GM19452 (cell line): Measurements from ENCODE around the gene FAM83E.
"Not testable (repeated sequence)": the region's sequence is repeated elsewhere in the genome, so short reads cannot be mapped to it uniquely, and the experiment has no call there.

Source experiments
- ATAC-seq: cut with Tn5 transposase; IDR thresholded peaks from one replicate; pipeline ENCODE4 v1.9.1; 2021; ENCODE audit not compliant: unreplicated experiment

FAM83E gene

GRCh38 chr19:48578891-48579290 lies 36.0 kb downstream of the FAM83E start:
- ATAC-seq, result no peak

DNA sequence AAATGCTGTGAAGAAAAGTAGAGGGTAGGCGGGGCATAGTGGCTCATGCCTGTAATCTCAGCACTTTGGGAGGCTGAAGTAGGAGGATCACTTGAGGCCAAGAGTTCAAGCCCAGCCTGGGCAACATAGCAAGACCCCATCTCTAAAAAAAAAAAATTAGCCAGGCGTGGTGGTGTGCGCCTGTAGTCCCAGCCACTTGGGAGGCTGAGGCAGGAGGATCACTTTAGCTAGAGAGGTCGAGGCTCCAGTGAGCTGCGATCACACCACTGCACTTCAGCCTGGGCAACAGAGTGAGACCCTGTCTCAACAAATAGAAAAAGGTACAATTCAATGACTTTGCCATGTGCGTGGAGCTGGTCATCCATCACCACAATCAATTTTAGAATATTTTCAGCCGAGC lies 37.0 kb downstream of the FAM83E start:
- ATAC-seq, result not testable (repeated sequence)

DNA sequence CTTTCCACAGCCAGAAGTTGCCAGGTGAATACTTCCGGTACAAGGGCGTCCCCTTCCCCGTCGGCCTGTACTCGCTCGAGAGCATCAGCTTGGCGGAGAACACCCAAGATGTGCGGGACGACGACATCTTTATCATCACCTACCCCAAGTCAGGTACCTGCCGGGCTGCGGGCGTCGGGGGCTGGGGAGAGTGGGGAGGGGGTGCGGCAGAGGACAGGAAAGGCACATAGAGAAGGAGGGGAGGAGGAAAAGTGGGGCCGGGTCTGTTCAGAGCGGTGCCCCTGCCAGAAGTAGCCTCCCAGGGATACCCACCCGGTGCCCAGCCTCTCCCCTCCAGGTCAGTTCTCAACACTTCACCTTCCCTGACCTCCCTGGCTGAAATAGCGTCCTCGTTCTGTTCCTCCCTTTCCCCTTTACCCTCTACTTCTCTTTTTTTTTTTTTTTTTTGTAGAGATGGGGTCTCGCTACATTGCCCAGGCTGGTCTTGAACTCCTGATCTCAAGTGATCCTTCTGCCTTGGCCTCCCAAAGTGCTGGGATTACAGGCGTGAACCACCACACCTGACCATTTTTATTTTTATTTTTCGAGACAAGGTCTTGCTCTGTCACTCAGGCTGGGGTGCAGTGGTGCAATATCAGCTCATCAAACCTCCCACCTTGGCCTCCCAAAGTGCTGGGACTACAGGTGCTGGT lies 38.8 kb downstream of the FAM83E start:
- no peak for ATAC-seq

DNA sequence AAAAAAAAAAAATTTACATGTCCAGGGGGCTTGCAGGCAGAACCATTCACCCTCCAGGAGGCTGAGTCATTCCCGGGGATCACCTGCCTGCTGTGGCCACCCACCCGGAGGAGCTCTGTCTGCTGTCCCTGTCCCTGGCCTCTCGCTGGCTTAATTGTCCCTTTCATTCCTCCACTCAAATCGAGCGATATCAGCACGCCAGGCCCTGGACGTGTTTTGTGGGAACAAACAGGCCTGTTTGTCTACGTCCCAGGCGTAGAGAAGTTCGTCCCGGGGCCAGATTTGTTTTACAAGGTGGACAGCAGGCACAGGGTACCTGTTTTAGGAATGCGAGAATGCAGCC lies 41.7 kb downstream of the FAM83E start:
- ATAC-seq, result no peak

- ATAC-seq, result no peak
Measured at GRCh38 chr19:48571378-48572162, 43.3 kb downstream of the FAM83E start.

GRCh38 chr19:48569814-48570213 lies 45.1 kb downstream of the FAM83E start:
- no peak for ATAC-seq

DNA sequence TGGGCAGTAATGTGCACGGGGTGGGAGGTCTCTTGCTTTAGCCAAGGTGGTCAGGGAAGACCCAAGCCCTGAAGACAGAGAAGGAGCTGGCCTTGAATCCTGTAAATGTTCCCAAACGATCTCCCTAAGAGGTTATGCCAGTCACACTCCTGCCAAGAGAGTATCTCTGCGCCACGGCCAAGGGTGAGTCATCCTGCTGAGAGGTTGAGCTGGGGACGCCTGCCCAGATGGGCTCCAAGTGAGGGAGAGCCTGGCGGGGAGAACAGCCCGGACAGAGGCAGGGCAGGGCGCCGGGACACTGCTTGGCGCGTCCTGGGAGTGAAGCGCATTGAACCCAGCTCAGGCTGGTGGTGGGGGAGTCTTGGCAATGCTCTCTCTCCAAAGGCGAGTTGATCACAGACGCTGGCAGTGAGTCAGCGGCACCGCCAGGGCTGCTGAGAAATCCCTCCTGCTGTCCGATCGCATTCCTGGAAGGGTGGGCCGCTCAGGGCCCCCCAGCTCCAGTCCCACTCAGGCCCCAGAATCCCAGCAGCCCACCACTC lies 46.5 kb downstream of the FAM83E start:
- ATAC-seq, result no peak

- no peak for ATAC-seq
Measured at GRCh38 chr19:48565090-48565489, 49.8 kb downstream of the FAM83E start.
